22Rv1 (cell line): Measurements from ENCODE around the gene TROAP.

Source experiments
- H3K27ac ChIP-seq: fragments of 450-650 bp; 2 replicates; pipeline ENCODE4 v1.5.1; 2017
- CTCF ChIP-seq: fragments of 450-650 bp; IDR thresholded peaks from 2 replicates; pipeline ENCODE4 v1.5.1; 2017; ENCODE audit warnings: mild to moderate bottlenecking
- ZFX ChIP-seq: fragments of 450-650 bp; IDR thresholded peaks from 2 replicates; pipeline ENCODE4 v1.6.1; 2017; ENCODE audit warnings: antibody characterized with exemption, borderline replicate concordance

TROAP gene

DNA sequence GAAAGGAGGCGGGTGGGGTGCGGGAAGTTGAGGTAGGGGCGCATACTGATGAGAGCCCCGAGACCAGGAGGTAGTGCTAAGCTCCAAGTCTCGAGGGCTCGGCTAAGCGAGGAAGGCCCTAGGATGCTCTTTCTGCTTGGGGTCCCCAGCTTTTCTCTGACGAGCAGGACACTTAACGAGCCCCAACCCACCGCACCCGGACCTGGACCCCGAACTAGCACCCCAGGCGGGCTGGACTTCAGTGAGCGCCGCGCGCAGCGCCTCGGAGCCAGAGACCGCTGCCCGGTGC lies 18.7 kb downstream of the TROAP start:
- TF ChIP-seq CTCF (no peak), ZFX (no peak)
- no peak overlapping the region for H3K27ac ChIP-seq

DNA sequence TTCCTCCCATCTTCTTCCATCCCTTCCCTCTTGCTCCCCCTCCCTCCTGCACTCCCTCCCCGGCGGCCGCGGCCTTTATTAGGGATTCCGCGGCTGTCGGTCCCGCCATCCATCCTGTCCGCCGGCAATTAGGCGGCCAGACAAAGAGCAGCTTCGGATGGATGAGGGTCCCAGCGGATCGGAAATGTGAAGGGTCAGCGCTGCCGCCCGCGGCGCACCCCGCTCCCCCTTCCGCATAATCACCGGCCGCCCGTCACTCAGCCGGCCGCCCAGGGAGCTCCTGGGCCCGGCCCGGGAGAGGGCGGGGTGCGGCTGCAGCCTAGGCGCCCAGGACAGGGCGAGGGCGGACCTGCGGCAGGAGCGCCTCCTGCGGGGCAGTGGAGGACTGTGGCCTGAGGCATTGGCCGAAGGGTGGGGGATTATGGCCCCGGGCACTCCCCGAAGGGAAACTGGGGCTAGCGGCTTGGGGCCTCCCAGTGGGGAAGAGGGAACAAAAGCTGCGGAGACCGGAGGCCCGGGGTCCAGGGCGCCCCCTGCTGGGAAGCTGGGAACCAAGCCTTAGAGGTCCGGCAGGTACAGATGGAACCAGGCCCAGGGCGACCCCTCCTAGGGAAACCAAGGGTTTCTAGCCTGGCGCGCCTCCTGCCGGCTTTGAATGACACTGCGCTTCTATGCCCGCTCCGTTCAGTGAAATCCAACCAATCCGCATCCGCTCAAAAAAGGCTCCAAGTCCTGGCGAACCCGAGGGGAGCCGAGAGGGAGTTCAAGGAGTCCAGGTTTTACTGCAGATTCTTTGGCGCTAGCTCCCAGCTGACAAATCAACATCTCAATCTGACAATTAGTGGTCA lies 19.2 kb downstream of the TROAP start:
- no peak overlapping the region for H3K27ac ChIP-seq
- TF ChIP-seq CTCF (peak; percentile 100), ZFX (no peak)

DNA sequence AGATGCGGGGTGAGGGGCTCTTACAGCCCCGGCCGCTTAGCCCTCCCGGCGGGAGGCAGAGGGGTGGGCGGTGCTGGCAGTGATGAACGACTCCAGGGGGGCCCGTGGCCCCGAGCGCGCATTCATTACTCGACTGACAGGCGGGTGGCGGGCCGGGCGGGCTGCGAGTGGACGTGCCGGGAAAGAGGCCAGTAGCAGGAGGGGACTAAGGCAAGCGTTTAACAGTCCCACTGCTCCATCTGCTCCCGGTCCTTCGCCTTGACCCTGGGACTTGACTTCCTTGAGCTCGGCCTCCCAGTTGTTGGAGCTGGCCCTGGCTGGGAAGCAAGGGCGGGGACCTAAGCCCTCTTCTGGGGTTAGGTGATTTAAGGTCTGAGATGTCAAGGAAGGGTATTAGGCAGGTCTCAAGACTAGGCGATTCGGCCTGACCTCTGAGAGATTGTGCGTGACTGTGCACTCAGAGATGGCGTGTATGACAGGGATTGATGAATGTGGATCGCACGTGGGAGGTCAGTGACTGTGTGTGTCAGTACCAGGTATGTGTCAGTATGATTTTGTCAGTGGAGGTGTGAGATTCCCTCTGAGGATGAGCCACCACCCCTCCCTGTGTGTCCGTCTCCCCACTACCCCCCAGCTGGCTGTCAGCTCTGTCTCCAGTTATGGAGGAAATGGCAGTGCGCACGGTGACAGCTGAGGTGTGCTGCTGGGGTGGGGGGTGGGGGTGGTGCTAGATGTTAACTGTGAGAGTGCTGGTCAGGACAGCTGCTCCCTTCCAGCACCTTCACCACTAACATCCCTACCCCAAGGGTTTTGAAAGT lies 20.1 kb downstream of the TROAP start:
- TF ChIP-seq ZFX (no peak), CTCF (no peak)
- peak overlapping the region; percentile 95; the same call in 1 of the 2 replicates for H3K27ac ChIP-seq

DNA sequence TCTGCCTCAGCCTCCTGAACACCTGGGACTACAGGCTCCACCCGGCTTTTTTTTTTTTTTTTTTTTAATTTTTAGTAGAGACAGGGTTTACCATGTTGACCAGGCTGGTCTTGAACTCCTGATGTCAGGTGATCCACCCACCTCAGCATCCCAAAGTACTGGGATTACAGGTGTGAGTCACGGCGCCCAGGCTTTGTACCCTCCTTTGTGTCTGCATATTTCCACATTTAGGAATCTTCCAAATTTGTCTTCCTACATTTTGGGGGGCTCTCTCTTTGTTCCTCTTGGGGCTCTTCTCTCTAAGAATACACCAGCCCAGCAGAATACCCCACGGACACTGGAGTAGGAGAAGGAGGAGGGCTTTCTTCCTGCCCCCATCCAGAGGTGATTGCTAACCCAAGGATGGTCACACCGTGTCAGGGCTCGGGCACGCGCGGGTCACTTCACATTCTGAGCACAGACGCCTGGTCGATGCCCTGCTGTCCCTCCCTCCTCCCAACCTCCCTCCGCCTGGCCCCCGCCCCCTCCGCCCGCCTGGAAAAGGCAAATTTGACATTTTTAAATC lies 21.5 kb downstream of the TROAP start:
- H3K27ac ChIP-seq: peak overlapping the region; percentile 95
- no peak for TF ChIP-seq CTCF
- TF ChIP-seq ZFX: no peak

DNA sequence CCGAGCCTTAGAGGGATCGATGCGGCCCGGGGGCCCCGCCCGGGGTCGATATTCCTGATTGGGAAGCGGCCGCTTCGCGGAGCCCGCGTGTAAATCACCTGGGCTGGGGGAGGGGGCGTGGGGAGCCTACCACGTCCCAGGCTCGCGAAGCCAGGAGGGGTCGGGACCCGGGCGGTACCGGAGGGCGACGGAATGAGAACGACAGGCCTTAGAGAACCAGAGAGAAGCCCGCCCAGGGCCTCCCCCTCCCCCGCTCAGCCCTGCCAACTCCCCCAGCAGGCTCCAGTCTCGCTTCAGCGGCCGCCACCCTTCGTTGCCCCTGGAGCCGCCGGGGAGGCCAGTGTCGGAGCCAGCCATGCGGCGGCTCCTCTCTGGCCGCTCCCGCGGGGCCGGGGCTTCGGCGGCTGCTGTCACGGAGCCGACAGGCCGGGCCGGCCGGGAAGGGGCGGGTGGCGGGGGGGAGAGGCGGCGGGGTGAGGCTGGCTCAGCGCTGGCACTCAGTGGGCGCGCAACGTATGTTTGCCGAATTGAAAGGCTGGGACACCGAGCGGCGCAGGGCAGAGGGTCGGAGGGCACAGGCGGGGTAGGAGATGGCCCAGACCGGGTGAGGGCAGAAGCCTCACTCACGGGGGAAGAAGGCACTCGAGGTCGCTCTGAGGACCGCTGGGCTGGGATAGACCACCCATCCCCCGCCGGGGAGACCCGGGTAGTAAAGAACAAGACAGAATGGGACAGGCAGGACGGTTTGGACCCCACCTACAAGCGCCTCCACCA lies 22.2 kb downstream of the TROAP start:
- H3K27ac ChIP-seq: peak overlapping the region; percentile 95
- TF ChIP-seq ZFX (no peak), CTCF (no peak)

- no peak for TF ChIP-seq CTCF
- no peak for TF ChIP-seq ZFX
- H3K27ac ChIP-seq: peak overlapping the region; percentile 95
Observed at GRCh38 chr12:49345825-49346658, 23.0 kb downstream of the TROAP start.
